ENCODE data around the gene RAB3B.
"Not testable (repeated sequence)": the region's sequence is repeated elsewhere in the genome, so short reads cannot be mapped to it uniquely, and the experiment has no call there.

The RAB3B gene, protein sequence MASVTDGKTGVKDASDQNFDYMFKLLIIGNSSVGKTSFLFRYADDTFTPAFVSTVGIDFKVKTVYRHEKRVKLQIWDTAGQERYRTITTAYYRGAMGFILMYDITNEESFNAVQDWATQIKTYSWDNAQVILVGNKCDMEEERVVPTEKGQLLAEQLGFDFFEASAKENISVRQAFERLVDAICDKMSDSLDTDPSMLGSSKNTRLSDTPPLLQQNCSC

GRCh38 chr1:51990478-51990965 is at the start of gene RAB3B:
TSS of gene RAB3B (minus strand) at chr1:51990700. CDS start at chr1:51977117, 13,583 bp downstream.
- peak in 21 of 58 donors; percentile 2 to 40 (median 11) for DNase-seq

- DNase-seq: no peak
Observed at GRCh38 chr1:52037909-52038308, 47.4 kb upstream of the RAB3B start.

- no peak for DNase-seq
Observed at GRCh38 chr1:52037402-52037814, 46.9 kb upstream of the RAB3B start.

- no peak for DNase-seq
Observed at GRCh38 chr1:52034050-52034384, 43.5 kb upstream of the RAB3B start.

DNA sequence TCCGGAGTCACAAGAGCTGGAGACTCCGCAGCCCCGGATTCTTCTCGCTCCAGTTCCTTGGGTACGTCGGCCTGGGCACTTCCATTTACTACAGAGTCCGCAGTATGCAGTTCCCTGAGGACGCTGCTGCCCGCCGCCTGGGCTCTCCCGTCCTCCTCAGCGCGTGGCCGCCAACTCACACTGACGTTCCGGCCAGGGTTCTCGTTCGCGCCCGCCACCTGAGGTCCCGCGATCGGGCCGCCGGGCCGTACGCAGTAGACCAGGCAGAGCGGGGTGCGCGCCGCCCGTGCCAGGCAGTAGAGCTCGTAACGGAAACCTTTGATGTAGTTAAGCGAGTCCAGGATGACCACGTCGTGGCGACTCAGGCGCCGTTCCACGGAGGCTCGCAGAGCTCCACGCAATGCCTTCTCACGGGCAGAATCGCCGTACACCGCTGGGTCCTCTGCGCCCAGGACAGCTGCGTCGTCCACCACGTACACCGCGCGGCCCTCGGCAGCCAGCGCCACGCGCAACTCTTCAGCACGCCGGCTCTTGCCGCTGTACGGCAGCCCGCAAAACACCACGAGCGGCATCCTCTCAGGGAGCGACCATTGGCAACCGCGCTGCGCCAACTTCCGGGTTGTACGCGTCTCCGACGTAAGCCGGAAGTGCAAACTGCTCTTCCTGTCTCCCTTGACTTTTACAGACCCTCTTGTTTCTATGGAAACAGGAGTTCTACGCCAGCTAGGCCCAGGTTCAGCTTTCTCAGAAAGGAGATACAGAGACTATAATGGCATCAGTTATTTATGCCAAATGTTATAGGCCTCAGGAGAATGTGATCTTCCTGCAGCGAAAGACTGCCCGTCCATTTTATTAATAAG is 42.9 kb upstream of the RAB3B start, which contains the start of gene KTI12:
TSS of gene KTI12 (minus strand) at position 621 of the 860 bp plus-strand sequence. CDS start at position 572, 49 bp downstream.
- peak in 57 of 58 donors; percentile 30 to 92 (median 79) for DNase-seq

- DNase-seq: peak in 22 of 58 donors; percentile 1 to 50 (median 18)
Observed at GRCh38 chr1:52032785-52033131, 42.3 kb upstream of the RAB3B start.

DNA sequence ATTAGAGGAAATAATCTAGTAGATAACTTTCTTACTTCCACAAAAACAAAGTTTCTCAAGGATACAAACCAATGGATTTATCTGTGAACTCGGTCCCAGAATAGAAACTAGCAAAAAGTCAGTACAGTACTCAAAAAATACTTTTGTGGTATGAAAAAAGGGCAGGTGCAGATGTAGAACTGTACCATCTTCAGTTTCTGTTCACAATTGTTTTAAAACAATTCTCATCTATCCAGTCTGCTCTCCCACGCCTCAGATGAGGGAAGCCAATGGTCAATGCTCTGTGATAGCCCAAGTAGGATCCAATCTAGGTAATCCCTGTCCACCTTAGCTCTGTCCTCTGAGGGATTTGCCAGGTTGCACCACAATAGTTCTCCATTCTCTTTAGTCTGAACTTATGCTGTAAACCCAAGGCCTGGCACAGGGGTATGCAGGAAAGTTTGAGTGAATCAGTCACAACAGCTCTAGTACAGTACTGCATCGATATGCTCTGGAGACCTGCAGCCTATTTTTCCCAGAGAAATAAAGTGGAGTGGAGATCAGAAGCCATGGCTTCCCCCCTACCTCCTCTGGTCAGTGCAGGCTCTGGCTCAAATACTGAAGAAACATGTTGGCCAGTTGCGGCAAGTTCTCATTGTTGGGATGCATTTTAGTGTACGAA is 41.8 kb upstream of the RAB3B start:
- no peak for DNase-seq

DNA sequence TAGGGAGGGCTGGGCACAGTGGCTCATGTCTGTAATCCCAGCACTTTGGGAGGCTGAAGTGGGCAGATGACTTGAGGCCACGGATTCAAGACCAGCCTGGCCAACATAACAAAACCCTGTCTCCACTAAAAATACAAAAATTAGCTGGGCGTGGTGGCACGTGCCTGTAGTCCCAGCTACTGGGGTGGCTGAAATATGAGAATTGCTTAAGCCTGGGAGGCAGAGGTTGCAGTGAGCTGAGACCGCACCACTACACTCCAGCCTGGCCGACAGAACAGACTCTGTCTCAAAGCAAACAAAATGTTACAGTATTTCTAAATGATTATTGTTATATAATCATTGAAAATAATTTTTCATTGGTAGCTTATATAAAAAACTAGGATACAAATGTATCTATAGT is 38.3 kb upstream of the RAB3B start:
- DNase-seq: not testable (repeated sequence)

GRCh38 chr1:52028328-52028727 is 37.8 kb upstream of the RAB3B start:
- DNase-seq: no peak

- no peak for DNase-seq
Observed at GRCh38 chr1:52026278-52026677, 35.8 kb upstream of the RAB3B start.

GRCh38 chr1:52022133-52022532 is 31.6 kb upstream of the RAB3B start:
- DNase-seq: no peak

GRCh38 chr1:52008071-52008809 is 17.7 kb upstream of the RAB3B start:
- DNase-seq: no peak

DNA sequence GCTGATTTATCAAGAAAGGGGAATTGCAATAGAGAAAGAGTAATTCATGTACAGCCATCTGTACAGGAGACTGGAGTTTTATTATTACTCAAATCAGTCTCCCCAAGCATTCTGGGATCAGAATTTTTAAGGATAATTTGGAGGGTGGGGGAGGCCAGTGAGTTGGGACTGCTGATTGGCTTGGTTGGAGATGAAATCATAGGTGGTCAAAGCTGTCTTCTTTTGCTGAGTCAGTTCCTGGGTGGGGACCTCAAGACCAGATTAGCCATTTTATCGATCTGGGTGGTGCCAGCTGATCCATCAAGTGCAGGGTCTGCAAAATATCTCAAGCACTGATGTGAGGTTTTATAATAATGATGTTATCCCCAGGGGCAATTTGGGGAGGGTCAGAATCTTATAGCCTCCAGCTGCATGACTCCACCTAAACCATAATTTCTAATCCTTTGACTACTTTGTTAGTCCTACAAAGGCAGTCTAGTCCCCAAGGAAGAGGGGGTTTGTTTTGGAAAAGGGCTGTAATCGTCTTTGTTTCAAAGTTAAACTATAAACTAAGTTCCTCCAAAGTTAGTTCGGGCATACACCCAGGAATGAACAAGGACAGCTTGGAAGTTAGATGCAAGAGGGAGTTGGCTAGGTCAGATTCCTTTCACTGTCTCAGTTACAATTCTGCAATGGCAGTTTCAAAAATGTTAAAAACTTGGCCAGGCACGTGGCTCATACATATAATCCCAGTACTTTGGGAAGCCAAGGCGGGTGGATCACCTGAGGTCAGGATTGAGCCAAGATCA is 16.9 kb upstream of the RAB3B start:
- DNase-seq: no peak

- not testable (repeated sequence) for DNase-seq
Observed at GRCh38 chr1:52006081-52006553, 15.6 kb upstream of the RAB3B start.

DNA sequence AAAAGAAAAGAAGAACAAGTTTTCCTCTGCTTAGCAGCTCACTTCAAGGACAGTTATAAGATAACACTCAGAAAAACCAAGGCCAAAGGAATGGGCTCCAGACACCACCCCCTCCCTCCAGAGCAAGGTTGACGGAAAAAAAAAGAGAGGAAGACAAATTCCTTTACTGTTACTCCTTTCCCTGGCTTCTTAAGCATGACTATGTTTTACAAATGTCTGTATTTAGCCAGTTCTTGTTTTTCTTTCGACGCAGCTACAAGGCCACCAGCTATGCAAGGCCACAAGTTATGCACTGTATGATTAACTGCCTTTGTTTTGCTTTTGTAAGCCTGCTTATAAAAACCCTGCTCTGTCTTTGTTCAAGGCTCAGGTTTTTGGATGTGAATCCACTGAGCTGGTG is 15.0 kb upstream of the RAB3B start:
- DNase-seq: not testable (repeated sequence)

- no peak for DNase-seq
Observed at GRCh38 chr1:52003877-52004276, 13.4 kb upstream of the RAB3B start.

DNA sequence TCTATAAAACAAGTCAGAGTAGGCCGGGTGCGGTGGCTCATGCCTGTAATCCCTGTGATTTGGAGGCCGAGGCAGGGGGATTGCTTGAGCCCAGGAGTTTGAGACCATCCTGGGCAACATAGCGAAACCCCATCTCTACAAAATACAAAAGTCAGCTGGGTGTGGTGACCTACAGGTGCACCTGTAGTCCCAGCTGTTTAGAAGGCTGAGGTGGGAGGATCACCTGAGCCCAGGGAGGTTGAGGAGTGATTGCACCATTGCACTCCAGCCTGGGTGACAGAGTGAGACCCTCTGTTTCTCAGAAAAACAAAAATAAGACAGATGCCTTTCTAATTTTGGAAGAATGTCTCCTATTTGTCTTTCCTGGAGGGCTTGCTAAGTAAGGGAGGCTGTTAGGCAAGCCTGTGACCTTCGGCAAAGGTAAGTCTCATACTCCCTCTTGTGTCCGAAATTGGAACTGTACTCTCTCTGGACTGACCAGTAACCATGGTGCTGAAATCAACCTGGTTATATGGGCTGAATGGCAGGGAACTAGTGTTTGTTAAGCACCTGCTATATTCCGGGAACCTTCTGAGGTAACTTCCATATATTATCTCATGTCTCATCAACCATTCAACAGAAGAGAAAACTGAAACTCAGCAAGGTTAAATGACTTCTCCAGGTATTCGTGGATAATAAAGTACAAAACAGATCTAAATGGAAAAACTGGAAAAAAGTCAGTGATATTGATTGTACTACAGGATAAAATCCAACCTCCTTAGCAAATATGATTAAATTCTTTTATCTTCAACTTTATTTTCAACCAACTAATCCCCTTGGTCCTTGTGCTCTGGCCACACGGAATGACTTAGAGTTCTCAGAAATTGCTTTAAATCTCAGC is 11.8 kb upstream of the RAB3B start:
- DNase-seq: peak in 25 of 58 donors; percentile 1 to 75 (median 16)

GRCh38 chr1:51998701-51999100 is 8.2 kb upstream of the RAB3B start:
- no peak for DNase-seq

GRCh38 chr1:51997974-51998382 is 7.5 kb upstream of the RAB3B start:
- DNase-seq: no peak
